DND-41 (cell line): Measurements from ENCODE around the gene NEB.

Source experiments
- CTCF ChIP-seq: IDR thresholded peaks from 2 replicates; pipeline ENCODE4 v1.5.1; 2012; ENCODE audit warnings: borderline replicate concordance, low read length, moderate library complexity, mild to moderate bottlenecking; ENCODE audit not compliant: poor library complexity, severe bottlenecking; ENCODE audit errors: extremely low read depth
- EZH2 ChIP-seq: IDR thresholded peaks from 3 replicates; pipeline ENCODE4 v1.6.1; 2012; ENCODE audit warnings: borderline replicate concordance, low read depth, mild to moderate bottlenecking, moderate library complexity, low read length, inconsistent platforms; ENCODE audit not compliant: severe bottlenecking

- TF ChIP-seq CTCF = no peak
- no peak for TF ChIP-seq EZH2
Measured at GRCh38 chr2:151728804-151729414, 5.4 kb downstream of the NEB start.
